Ishikawa (cell line): ENCODE measurements around the gene FGF10.

ENCODE experiments used
- CEBPB ChIP-seq: IDR thresholded peaks from 2 replicates; pipeline ENCODE4 v1.6.1; 2012
- CREB1 ChIP-seq: IDR thresholded peaks from 2 replicates; pipeline ENCODE4 v1.6.1; 2012; ENCODE audit warnings: low read depth
- EGR1 ChIP-seq: IDR thresholded peaks from 2 replicates; pipeline ENCODE4 v1.6.1; 2012
- EP300 ChIP-seq: IDR thresholded peaks from 2 replicates; pipeline ENCODE4 v1.6.1; 2012; ENCODE audit warnings: borderline replicate concordance
- FOXM1 ChIP-seq: IDR thresholded peaks from 2 replicates; pipeline ENCODE4 v1.6.1; 2012; ENCODE audit warnings: low read depth, borderline replicate concordance
- NFIC ChIP-seq: IDR thresholded peaks from 2 replicates; pipeline ENCODE4 v1.6.1; 2012
- RAD21 ChIP-seq: IDR thresholded peaks from 2 replicates; pipeline ENCODE4 v1.6.1; 2012; ENCODE audit warnings: low read depth
- TAF1 ChIP-seq: IDR thresholded peaks from 2 replicates; pipeline ENCODE4 v1.6.1; 2012; ENCODE audit warnings: low read depth, mild to moderate bottlenecking
- TCF12 ChIP-seq: IDR thresholded peaks from 2 replicates; pipeline ENCODE4 v1.6.1; 2012; ENCODE audit warnings: low read depth
- TEAD4 ChIP-seq: IDR thresholded peaks from 2 replicates; pipeline ENCODE4 v1.6.1; 2012
- YY1 ChIP-seq: IDR thresholded peaks from 2 replicates; pipeline ENCODE4 v1.6.1; 2012; ENCODE audit warnings: low read depth
- TF ChIP-seq, protein P1 (sequence below): IDR thresholded peaks from 2 replicates; pipeline ENCODE4 v1.6.1; 2012; ENCODE audit warnings: low read depth, mild to moderate bottlenecking
- TF ChIP-seq, protein P2 (sequence below): IDR thresholded peaks from 2 replicates; pipeline ENCODE4 v1.6.1; 2012
- TF ChIP-seq, protein P3 (sequence below): IDR thresholded peaks from 2 replicates; pipeline ENCODE4 v1.6.1; 2012

DNA sequence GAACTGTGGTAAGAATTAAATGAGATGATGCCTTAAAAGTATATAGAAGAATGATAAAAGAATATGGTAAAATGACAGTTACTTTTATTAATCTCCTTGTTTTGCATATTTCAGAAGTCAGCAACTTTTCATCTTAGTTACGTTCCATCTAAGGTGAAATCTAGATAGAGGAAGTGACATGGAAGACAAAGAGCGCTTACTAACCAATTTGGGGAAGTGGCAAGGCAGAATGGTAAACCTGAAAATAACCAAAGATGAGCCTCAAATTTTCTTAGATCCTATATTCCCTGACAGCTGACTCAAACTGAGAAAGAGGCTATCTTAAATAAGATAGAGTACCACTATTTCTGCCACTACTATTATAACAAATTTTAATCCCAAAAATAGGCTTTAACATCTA, 52.5 kb downstream of the FGF10 start:
- TF ChIP-seq RAD21 (no peak), NFIC (no peak), YY1 (no peak), TCF12 (no peak), CEBPB (no peak), EGR1 (no peak), TEAD4 (no peak), CREB1 (no peak), EP300 (no peak), TAF1 (no peak), FOXM1 (no peak)
- TF ChIP-seq, protein P1, sequence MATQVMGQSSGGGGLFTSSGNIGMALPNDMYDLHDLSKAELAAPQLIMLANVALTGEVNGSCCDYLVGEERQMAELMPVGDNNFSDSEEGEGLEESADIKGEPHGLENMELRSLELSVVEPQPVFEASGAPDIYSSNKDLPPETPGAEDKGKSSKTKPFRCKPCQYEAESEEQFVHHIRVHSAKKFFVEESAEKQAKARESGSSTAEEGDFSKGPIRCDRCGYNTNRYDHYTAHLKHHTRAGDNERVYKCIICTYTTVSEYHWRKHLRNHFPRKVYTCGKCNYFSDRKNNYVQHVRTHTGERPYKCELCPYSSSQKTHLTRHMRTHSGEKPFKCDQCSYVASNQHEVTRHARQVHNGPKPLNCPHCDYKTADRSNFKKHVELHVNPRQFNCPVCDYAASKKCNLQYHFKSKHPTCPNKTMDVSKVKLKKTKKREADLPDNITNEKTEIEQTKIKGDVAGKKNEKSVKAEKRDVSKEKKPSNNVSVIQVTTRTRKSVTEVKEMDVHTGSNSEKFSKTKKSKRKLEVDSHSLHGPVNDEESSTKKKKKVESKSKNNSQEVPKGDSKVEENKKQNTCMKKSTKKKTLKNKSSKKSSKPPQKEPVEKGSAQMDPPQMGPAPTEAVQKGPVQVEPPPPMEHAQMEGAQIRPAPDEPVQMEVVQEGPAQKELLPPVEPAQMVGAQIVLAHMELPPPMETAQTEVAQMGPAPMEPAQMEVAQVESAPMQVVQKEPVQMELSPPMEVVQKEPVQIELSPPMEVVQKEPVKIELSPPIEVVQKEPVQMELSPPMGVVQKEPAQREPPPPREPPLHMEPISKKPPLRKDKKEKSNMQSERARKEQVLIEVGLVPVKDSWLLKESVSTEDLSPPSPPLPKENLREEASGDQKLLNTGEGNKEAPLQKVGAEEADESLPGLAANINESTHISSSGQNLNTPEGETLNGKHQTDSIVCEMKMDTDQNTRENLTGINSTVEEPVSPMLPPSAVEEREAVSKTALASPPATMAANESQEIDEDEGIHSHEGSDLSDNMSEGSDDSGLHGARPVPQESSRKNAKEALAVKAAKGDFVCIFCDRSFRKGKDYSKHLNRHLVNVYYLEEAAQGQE = no peak
- TF ChIP-seq, protein P2, sequence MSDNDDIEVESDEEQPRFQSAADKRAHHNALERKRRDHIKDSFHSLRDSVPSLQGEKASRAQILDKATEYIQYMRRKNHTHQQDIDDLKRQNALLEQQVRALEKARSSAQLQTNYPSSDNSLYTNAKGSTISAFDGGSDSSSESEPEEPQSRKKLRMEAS = no peak
- TF ChIP-seq, protein P3, sequence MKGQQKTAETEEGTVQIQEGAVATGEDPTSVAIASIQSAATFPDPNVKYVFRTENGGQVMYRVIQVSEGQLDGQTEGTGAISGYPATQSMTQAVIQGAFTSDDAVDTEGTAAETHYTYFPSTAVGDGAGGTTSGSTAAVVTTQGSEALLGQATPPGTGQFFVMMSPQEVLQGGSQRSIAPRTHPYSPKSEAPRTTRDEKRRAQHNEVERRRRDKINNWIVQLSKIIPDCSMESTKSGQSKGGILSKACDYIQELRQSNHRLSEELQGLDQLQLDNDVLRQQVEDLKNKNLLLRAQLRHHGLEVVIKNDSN = no peak
